HG03025 (cell line): ENCODE data around the gene RAB23.

ENCODE experiments used
- ATAC-seq: cut with Tn5 transposase; IDR thresholded peaks from one replicate; pipeline ENCODE4 v1.9.1; 2021; ENCODE audit warnings: mild to moderate bottlenecking, moderate library complexity; ENCODE audit not compliant: unreplicated experiment, low FRiP score

Gene RAB23

GRCh38 chr6:57142178-57142525 lies 80.0 kb downstream of the RAB23 start:
- ATAC-seq = no peak

GRCh38 chr6:57141451-57142177 lies 80.5 kb downstream of the RAB23 start:
- ATAC-seq = no peak

GRCh38 chr6:57138026-57138425 lies 84.1 kb downstream of the RAB23 start:
- no peak for ATAC-seq

GRCh38 chr6:57137350-57137749 lies 84.8 kb downstream of the RAB23 start:
- no peak for ATAC-seq
